HG03175 (cell line): ENCODE results near the gene NYAP1.
"Not testable (repeated sequence)": the region's sequence is repeated elsewhere in the genome, so short reads cannot be mapped to it uniquely, and the experiment has no call there.

ENCODE experiments used
- ATAC-seq: cut with Tn5 transposase; IDR thresholded peaks from one replicate; pipeline ENCODE4 v1.9.1; 2021; ENCODE audit warnings: mild to moderate bottlenecking, moderate library complexity; ENCODE audit not compliant: unreplicated experiment

Gene NYAP1

DNA sequence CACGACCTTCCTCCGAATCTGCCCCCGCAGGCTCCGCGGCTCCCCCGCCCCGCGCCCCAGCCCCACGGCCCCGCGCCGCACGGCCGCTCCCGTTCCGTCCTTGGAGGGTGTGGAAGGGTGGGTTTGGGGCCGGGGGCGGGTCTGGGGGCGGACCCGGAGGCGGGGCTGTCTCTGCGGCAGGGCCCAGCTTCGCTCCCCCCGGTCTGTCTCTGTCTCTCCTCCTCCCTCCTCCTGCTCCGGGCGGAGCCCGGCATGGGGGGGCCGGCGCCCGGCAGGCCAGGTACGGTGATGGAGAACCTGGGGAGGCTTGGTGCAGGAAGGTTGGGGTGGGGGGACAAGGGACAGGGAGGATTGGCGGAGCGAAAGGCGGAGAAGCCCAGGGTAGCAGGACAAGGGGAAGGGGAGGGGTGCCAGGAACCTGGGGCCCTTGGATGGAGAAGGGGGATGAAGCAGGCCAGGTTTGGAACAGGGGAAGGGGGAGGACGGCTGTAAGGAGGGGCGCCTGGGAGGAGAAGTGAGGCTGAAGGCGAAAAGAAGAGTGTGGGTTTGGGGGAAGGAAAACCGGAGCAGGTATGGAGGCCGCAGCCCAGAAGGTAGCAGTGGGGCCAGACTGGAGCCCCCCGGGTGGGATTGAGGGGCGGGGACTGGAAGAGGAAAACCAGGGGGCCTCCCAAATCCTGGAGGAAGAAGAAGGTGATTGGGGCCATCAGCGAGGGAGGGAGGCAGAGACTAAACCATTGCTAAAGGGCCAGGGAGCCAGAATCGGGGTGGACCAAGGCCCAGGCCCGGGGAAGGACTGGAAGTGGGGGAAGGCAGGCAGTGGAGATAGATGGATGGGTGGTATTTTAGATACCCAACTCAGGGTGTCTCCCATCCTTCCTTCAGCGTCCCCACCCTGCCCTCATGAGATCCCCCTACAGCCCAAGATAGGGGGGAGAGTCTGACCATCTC lies at the start of gene NYAP1:
NYAP1 (plus strand) TSS at position 206 of the 951 bp plus-strand sequence. CDS start 1,385 bp downstream, outside the sequence.
- no peak for ATAC-seq

- ATAC-seq = no peak
These were observed 49.2 kb upstream of the NYAP1 start for GRCh38 chr7:100434297-100435144.

DNA sequence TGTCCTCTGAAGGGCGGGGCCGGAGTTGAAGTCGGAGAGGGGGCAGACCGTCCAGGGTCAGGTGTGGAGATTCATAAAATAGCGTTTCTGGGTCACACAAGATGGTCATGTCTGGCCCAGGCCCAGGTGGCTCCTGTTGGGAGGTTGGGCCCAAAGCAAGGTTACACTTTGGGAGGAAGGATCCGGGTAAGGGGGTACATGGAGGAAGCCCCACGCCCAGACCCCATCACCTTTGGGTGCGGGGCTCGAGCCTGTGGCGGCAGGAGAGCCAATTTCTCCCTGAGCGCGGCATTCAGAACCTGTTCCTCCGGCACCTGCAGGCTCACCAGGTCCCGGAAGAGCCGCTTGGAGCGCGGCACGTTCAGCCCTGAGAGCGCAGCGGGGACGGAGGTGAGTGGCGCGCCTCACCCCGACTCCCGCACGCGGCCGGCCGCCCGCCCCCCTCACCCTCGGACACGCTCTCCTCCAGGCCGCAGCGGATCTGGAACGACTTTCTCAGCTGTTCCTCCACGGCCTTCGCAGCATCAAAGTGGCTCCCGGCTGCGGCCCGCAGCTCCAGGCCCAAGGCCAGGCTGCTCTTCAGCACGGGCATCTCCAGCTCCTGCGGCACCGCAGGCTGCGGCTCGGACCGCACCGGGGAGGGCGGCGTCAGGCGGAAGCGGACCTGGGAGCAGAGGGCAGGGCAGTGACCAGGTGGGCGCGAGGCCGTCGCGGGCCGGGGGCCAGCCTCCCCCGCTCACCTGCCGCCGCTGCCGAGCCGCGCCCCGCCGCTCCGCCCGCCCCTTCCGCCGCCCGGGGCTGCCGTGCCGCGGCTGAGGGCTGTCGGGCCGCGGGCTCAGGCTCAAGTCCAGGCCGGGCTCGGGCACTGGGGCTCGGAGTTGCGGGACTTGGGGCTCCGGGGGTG lies 48.1 kb upstream of the NYAP1 start:
- ATAC-seq = peak; percentile 33

GRCh38 chr7:100437150-100438100 lies 46.3 kb upstream of the NYAP1 start:
- no peak for ATAC-seq

GRCh38 chr7:100438172-100438571 lies 45.6 kb upstream of the NYAP1 start:
- ATAC-seq = no peak

- ATAC-seq = not testable (repeated sequence)
These were observed 45.0 kb upstream of the NYAP1 start for GRCh38 chr7:100438731-100439130.

- not testable (repeated sequence) for ATAC-seq
These were observed 44.5 kb upstream of the NYAP1 start for GRCh38 chr7:100439244-100439643.

DNA sequence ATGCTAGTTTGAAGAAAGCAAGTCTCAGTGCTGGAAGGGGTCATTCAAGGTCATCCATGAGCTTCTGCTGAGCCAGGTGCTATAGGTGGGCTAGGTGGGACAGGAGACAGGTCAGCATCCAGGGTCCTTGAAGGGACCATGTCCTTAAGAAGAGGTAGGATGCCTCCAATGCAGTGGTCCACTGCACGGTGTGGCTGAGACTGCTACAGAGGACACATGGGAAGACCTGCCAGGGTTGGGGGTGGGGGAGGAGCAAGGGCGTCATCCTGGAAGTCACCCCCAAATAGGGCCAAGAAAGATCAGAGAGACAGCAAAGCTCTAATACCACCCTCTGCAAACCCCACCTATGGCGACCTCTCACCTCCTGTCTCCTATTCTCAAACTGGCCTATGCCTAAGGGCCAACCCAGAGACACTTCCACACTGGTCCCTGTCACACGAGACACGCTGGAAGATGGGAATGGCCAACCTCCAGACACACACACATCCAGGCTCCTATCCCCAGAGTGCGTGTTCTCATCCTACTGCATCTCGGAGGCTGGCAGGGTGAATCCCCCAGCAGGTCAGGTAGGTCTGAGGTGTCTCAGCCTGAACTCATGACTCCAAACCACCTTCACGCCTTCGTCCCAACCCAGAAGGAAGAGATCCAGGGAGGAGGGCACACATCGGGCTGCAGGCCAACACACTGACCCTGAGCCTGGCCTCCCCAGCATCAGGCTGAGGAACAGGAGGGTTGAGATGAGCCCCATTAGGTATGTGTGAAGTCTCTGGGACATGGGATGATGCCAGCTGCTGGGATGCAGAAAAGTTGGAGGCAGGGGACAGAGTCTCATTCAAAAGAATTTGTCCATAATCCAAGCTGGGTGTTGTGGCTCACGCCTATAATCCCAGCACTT lies 41.8 kb upstream of the NYAP1 start:
- ATAC-seq = no peak

DNA sequence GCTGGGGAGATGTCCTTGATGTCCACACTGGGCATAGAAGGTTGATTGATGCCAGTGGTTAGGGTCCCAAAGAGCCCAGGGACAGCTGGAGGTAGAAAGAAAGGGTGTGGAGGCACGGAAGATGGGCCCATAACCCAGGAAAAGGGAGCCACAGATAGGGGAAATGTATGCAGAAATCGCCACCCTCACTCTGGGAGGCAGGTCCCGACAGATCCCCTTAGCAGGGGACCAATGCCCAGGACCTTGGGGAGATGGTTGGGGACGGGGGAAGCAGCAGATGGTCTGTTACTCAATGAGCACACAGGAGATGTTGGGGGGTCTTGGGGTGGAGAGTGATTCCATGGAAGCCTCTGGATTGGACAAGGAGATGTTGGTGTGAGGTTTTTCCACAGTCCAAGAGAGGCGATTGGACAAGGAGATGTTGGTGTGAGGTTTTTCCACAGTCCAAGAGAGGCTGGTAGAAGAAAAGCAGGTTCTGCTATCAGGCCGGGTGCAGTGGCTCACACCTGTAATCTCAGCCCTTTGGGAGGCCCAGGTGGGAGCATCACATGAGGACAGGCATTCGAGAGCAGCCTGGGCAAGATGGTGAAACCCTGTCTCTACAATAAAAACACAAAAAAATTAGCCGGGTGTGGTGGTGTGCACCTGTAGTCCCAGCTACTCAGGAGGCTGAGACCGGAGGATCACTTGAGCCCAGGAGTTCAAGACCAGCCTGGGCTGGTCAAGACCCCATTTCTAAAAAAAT lies 40.5 kb upstream of the NYAP1 start:
- ATAC-seq = no peak

- no peak for ATAC-seq
These were observed 39.1 kb upstream of the NYAP1 start for GRCh38 chr7:100444311-100445278.

DNA sequence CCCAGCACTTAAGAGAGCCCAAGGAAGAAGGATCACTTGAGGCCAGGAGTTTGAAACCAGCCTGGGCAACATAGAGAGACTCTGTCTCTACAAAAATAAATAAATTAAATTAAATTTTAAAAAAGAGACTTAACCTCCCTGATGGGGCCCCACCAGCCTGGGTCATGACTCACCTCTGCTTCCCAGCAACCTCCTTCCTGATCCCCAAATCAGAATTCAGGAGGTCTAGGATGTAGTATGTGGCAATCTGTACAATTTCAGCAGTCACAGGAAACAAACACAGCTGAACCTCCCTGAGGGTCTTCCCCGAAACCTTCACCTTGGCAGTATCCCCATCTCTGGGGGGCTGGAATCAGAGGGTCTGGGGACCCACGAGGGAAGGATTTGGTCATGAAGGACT lies 37.7 kb upstream of the NYAP1 start:
- no peak for ATAC-seq

- not testable (repeated sequence) for ATAC-seq
These were observed 36.4 kb upstream of the NYAP1 start for GRCh38 chr7:100447363-100447762.

DNA sequence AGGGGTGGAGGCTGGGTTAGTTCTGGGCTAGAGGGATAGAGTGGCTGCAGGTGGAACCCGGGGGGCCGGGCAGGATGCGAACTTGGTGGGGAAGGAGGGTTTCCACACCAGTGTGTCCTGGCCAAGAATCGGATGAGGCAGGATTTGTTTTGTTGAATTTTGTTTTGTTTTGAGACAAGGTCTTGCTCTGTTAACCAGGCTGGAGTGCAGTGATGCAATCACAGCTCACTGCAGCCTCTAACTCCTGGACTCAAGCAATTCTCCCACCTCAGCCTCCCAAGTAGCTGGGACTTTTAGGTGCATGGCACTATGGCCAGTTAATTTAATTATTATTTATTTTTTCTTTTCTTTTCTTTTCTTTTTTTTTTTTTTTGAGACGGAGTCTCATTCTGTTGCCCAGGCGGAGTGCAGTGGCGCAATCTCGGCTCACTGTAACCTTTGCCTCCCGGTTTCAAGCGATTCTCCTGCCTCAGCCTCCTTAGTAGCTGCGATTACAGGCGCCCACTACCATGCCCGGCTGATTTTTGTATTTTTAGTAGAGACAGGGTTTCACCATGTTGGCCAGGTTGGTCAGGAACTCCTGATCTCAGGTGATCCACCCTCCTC lies 34.4 kb upstream of the NYAP1 start:
- no peak for ATAC-seq

GRCh38 chr7:100452513-100452912 lies 31.2 kb upstream of the NYAP1 start:
- no peak for ATAC-seq

GRCh38 chr7:100453854-100454253 lies 29.9 kb upstream of the NYAP1 start:
- not testable (repeated sequence) for ATAC-seq

GRCh38 chr7:100455206-100455605 lies 28.5 kb upstream of the NYAP1 start:
- no peak for ATAC-seq
